Thyroid gland (tissue), 4 donors: Measurements from ENCODE around the gene SLC9A5. TPM values are rescaled to one million over a fixed set of nuclear protein-coding genes. Genes with fewer than 3 reads are reported as not detected.

Experiments
- DNase-seq, 2 donors: peaks; one replicate each; pipeline ENCODE4 v3.0.0-alpha.2; 2019
- H3K27ac ChIP-seq, 3 donors: fragments of 200-600 bp; sonication (generic); 1 replicate in 2 of 3; 2 replicates in 1 of 3; pipeline ENCODE4 v1.5.1; 2016 to 2019; ENCODE audit warnings: mild to moderate bottlenecking in 1 of 3, moderate library complexity in 1 of 3
- H3K27me3 ChIP-seq: fragments of 200-600 bp; sonication (generic); one replicate; pipeline ENCODE4 v1.5.1; 2019
- H3K36me3 ChIP-seq, 2 donors: fragments of 200-600 bp; sonication (generic); one replicate each; pipeline ENCODE4 v1.5.1; 2016 to 2019
- H3K4me1 ChIP-seq, 2 donors: fragments of 200-600 bp; sonication (generic); one replicate each; pipeline ENCODE4 v1.5.1; 2017 to 2019
- H3K4me3 ChIP-seq, 3 donors: fragments of 200-600 bp; sonication (generic); replicated peaks in 1 of 3; 1 replicate in 2 of 3; 2 replicates in 1 of 3; pipeline ENCODE4 v1.5.1; 2016; ENCODE audit warnings: mild to moderate bottlenecking in 1 of 3
- H3K9me3 ChIP-seq: fragments of 200-600 bp; sonication (generic); one replicate; pipeline ENCODE4 v1.5.1; 2017
- CTCF ChIP-seq, 6 experiments: fragments of 200-600 bp in 3 of 6; fragments of 450-650 bp in 3 of 6; sonication (generic) in 3 of 6; IDR thresholded peaks; one replicate each; pipeline ENCODE4 v1.5.1; 2016 to 2019; ENCODE audit warnings: antibody characterized with exemption in 6 of 6, mild to moderate bottlenecking in 2 of 6, inconsistent platforms in 1 of 6, moderate library complexity in 1 of 6
- POLR2A ChIP-seq, 2 donors: fragments of 450-650 bp; IDR thresholded peaks; one replicate each; pipeline ENCODE4 v1.6.1; 2017; ENCODE audit warnings: antibody characterized with exemption in 2 of 2, mild to moderate bottlenecking in 2 of 2, moderate library complexity in 1 of 2
- WGBS, 2 donors: methylation state at CpG; one replicate each; pipeline ENCODE4 v1.1.5; 2017; 5-methylcytosine and 5-hydroxymethylcytosine counted together
- intact Hi-C: fragments of 100-400 bp; cut with DNase I; formaldehyde crosslinking; loops from one replicate; pipeline ENCODE4 v1.15.1; 2023
- total RNA-seq, 4 donors: library from RNA; depleted of rRNA; stranded (reverse); fragments of >200 nt; gene quantifications; one replicate each; pipeline ENCODE4 v1.2.3, GENCODE V29; 2016

The SLC9A5 gene
- total RNA-seq, 4 donors from 2014 or later: 0.56 to 3.0 (median 1.1) TPM

GRCh38 chr16:67250045-67250327 lies 1.2 kb downstream of the SLC9A5 start:
- Histone ChIP-seq H3K36me3 (no peaks in the 10 kb centered on the region), H3K9me3 (no peaks in the 10 kb centered on the region), H3K27ac (no peak overlapping the region), H3K4me1 (peaks cover 23 to 28% of the 10 kb centered on the region in 2 donors), H3K27me3 (no peaks in the 10 kb centered on the region), H3K4me3 (no peak overlapping the region)
- no peak for DNase-seq
- TF ChIP-seq CTCF (IDR thresholded peaks at IDR 0.05): no peak
- no peak for TF ChIP-seq POLR2A (IDR thresholded peaks at IDR 0.05)
- WGBS, 2 donors: 73 to 74% methylated on average over 4 of the region's 4 CpGs
- intact Hi-C loops: no loop called here

- intact Hi-C loops: no loop called here
- no peak overlapping the region for H3K27ac ChIP-seq
- 93 to 95% methylated on average over 3 to 4 of the region's 4 CpGs for WGBS, 2 donors
- no peak for DNase-seq
- H3K9me3 ChIP-seq: no peaks in the 10 kb centered on the region
- TF ChIP-seq POLR2A (IDR thresholded peaks at IDR 0.05) (no peak), CTCF (IDR thresholded peaks at IDR 0.05) (no peak)
- no peaks in the 10 kb centered on the region for H3K27me3 ChIP-seq
- H3K4me3 ChIP-seq: no peak overlapping the region
- H3K4me1 ChIP-seq: peaks cover 11 to 15% of the 10 kb centered on the region in 2 donors
- no peaks in the 10 kb centered on the region for H3K36me3 ChIP-seq
These were observed 4.1 kb downstream of the SLC9A5 start for GRCh38 chr16:67252609-67253497.

GRCh38 chr16:67254801-67255552 lies 6.2 kb downstream of the SLC9A5 start:
- Histone ChIP-seq H3K9me3 (no peaks in the 10 kb centered on the region), H3K4me3 (no peak overlapping the region), H3K27ac (no peak overlapping the region), H3K4me1 (no peaks in the 10 kb centered on the region), H3K27me3 (no peaks in the 10 kb centered on the region), H3K36me3 (no peaks in the 10 kb centered on the region)
- intact Hi-C loops: no loop called here
- WGBS, 2 donors: 90 to 93% methylated on average over 12 to 18 of the region's 18 CpGs
- no peak for DNase-seq
- TF ChIP-seq POLR2A (IDR thresholded peaks at IDR 0.05): no peak

GRCh38 chr16:67255553-67256221 lies 6.9 kb downstream of the SLC9A5 start:
- intact Hi-C loops: no loop called here
- H3K27ac ChIP-seq: no peak overlapping the region
- no peaks in the 10 kb centered on the region for H3K4me1 ChIP-seq
- no peak overlapping the region for H3K4me3 ChIP-seq
- no peak for DNase-seq
- no peaks in the 10 kb centered on the region for H3K9me3 ChIP-seq
- WGBS, 2 donors: 94 to 95% methylated on average over 12 to 16 of the region's 17 CpGs
- no peak for TF ChIP-seq POLR2A (IDR thresholded peaks at IDR 0.05)
- TF ChIP-seq CTCF (IDR thresholded peaks at IDR 0.05): no peak
- no peaks in the 10 kb centered on the region for H3K27me3 ChIP-seq
- no peaks in the 10 kb centered on the region for H3K36me3 ChIP-seq

GRCh38 chr16:67256701-67257230 lies 8.0 kb downstream of the SLC9A5 start:
- H3K4me3 ChIP-seq: no peak overlapping the region
- TF ChIP-seq CTCF (IDR thresholded peaks at IDR 0.05): no peak
- TF ChIP-seq POLR2A (IDR thresholded peaks at IDR 0.05): no peak
- no peak overlapping the region for H3K27ac ChIP-seq
- no peaks in the 10 kb centered on the region for H3K27me3 ChIP-seq
- WGBS, 2 donors: 93 to 97% methylated on average over 10 to 11 of the region's 11 CpGs
- intact Hi-C loops: no loop called here
- H3K9me3 ChIP-seq: no peaks in the 10 kb centered on the region
- no peak for DNase-seq
- H3K4me1 ChIP-seq: no peaks in the 10 kb centered on the region
- no peaks in the 10 kb centered on the region for H3K36me3 ChIP-seq
